ENCODE data around the gene TMEM132A. TPM values are rescaled to one million over a fixed set of nuclear protein-coding genes. Genes with fewer than 3 reads are reported as not detected.

The TMEM132A gene
- total RNA-seq, 1 donor = 40.6 TPM

DNA sequence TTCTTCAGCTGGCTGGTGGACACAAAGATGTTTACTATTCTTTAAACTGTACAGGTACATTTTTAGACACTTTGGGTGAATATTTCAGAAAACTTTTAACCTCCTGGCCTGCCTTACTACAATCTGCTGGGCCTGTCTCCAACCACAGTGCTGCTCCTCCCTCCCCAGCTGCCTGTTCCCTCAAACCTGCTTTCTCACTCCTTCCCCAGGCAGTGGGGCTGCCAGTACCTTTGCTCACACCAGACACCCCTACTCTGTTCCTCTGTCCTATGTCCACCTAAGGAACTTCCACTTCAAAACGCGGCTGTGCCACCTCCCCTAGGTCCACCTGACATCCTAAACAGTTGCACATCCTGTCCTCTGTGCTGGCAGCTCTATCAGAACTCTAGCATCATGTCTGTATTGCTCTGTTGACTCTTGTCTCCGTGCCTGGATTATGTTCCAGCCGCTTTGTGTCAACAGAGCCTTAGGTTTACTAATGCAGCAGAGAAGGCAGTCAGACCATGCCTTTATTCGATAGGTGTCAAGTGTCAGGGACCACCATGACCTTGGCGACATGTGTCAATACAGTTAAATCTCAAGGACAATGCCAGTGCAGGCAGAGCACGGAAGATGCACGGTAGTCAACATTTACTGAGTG, 43.5 kb upstream of the TMEM132A start:
- TF ChIP-seq, protein P1, sequence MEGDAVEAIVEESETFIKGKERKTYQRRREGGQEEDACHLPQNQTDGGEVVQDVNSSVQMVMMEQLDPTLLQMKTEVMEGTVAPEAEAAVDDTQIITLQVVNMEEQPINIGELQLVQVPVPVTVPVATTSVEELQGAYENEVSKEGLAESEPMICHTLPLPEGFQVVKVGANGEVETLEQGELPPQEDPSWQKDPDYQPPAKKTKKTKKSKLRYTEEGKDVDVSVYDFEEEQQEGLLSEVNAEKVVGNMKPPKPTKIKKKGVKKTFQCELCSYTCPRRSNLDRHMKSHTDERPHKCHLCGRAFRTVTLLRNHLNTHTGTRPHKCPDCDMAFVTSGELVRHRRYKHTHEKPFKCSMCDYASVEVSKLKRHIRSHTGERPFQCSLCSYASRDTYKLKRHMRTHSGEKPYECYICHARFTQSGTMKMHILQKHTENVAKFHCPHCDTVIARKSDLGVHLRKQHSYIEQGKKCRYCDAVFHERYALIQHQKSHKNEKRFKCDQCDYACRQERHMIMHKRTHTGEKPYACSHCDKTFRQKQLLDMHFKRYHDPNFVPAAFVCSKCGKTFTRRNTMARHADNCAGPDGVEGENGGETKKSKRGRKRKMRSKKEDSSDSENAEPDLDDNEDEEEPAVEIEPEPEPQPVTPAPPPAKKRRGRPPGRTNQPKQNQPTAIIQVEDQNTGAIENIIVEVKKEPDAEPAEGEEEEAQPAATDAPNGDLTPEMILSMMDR (IDR thresholded peaks at IDR 0.05; ENCODE audit: insufficient read depth, low read depth, low read length) = no peak
- DNase-seq (ENCODE audit: low read depth) = no peak
- H3K4me3 ChIP-seq (ENCODE audit: low read depth, low read length) = no peak overlapping the region

DNA sequence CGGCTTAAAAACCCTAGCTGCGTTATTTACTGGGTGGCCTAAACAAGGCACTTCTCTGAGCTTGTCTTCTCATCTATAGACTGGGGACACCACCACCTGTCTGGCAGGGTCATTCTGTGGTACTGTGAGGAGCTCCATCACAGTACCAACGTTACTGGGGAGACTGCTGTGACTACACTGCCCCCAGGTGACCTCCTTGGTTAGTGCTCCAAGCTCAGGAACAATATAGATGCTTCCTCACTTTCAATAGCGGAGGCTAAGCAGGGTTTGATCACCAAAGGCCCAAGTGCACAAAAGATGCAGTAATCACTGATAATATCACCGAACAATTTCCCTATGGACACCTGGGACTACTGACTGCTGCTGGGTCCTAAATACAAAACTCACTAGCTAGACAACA, 36.7 kb upstream of the TMEM132A start:
- peak; percentile 53 for DNase-seq (ENCODE audit: low read depth)
- H3K4me3 ChIP-seq (ENCODE audit: low read depth, low read length) = no peak overlapping the region
- TF ChIP-seq, protein P1 (IDR thresholded peaks at IDR 0.05; ENCODE audit: insufficient read depth, low read depth, low read length) = peak; percentile 76

DNA sequence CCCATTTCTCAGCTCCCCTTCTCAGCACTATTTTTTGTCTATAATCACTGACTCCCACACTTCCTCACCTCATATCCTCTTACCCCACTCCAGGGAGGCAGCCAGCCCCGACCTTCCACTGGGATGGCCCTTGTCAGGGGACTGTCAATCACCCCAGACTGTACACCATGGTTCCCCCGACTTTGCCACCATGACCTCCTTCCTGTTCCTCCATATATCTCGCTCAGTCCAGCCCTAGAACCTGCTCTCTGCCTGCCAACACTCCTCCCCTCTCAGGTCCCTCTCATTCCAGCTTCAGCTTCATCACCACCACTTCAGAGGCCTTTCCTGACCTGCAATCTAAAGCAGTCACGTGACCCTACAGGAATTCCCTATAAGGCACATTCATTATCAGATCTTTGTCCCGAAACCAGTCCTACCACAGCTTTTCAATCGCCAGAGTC, 34.4 kb upstream of the TMEM132A start:
- TF ChIP-seq, protein P1 (IDR thresholded peaks at IDR 0.05; ENCODE audit: insufficient read depth, low read depth, low read length) = no peak
- no peak overlapping the region for H3K4me3 ChIP-seq (ENCODE audit: low read depth, low read length)
- DNase-seq (ENCODE audit: low read depth) = no peak

DNA sequence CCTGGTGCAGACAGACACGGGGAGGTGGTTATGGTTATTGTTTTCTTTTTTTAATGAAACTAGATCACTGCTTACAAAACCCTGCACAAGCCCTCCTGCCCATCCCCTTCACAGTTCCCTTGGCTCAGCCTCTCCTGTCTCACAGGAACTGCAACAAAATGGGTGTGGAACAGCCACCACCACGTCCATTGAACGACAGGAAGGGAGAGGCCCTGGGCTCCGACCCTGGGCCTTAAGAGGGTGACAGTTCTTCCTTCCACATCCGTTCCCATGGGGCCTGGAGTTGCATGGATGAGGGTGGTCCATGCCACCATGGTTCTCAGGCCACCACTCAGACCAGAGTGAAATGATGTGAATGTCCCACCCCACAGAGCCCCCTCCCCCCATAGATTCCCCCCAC, 33.6 kb upstream of the TMEM132A start:
- no peak for DNase-seq (ENCODE audit: low read depth)
- TF ChIP-seq, protein P1 (IDR thresholded peaks at IDR 0.05; ENCODE audit: insufficient read depth, low read depth, low read length) = no peak

DNA sequence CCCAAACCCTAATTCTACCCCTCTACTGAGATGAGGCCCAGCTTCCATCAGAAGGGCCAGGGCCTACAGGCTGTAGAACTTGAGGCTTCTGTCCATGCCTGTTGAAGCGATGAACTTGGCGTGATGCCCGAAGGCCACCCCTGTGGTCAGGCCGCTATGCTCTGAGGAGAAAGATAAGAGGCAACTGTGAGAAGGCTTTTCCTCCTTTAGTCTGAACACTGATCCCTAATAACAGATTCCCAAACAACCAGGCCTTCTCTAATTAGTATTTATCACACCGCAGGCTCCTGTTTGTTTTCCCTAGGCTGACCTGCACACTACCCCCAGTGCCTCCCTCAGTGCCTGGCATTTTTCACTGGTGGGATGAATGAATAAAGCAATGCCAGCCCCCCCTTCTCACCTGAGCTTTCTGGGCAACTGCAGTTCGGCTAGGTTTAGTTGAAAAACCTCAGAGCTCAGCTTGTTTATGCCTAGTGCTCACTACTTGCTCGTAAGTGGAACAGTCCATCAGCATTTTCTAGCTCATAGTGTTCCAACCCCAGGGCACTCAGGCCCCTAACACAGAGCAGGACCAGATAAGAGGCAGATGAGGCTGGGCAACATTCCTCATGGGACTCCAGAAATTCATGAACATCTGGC, 33.0 kb upstream of the TMEM132A start:
- peak; percentile 56 for DNase-seq (ENCODE audit: low read depth)
- H3K4me3 ChIP-seq (ENCODE audit: low read depth, low read length) = no peak overlapping the region
- TF ChIP-seq, protein P1 (IDR thresholded peaks at IDR 0.05; ENCODE audit: insufficient read depth, low read depth, low read length) = no peak

More for the DNA sequence above, 33.6 kb upstream of the TMEM132A start:
- no peak overlapping the region for H3K4me3 ChIP-seq (ENCODE audit: low read depth, low read length)

DNA sequence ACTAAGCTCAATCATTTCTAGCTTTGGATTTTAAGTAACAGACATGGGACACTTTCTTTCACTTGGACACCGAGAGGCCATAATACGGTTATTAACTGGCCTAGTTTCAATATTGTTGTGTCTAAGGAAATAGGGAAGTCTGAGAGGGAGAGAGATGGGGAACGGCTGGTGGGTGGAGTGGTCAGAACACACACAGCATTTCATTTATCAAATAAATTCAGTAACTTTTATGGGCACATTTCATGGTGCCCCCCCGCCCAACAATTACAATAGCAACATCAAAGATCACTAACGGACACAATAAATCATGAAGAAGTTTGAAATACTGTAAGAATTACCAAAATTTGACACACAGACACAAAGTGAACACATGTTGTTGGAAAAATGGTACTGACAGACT, 28.6 kb upstream of the TMEM132A start:
- H3K4me3 ChIP-seq (ENCODE audit: low read depth, low read length) = no peak overlapping the region
- TF ChIP-seq, protein P1 (IDR thresholded peaks at IDR 0.05; ENCODE audit: insufficient read depth, low read depth, low read length) = no peak
- DNase-seq (ENCODE audit: low read depth) = no peak

Data from fibroblast of villous mesenchyme (primary cell).